ENCODE measurements around the gene MBD5. TPM values are rescaled to one million over a fixed set of nuclear protein-coding genes. Genes with fewer than 3 reads are reported as not detected.

Gene MBD5
- total RNA-seq, 1 experiment from 2014 or later, result 8.5 TPM

GRCh38 chr2:148124271-148124670 is 103.4 kb downstream of the MBD5 start:
- ChIA-PET CTCF (no interaction called here), POLR2A (ENCODE audit: unreplicated experiment) (no interaction called here)
- Histone ChIP-seq H3K27me3 (ENCODE audit: low read length) (no peaks in the 10 kb centered on the region), H3K79me2 (ENCODE audit: low read length) (no peaks in the 10 kb centered on the region), H3K36me3 (ENCODE audit: low read depth, low read length) (no peaks in the 10 kb centered on the region), H3K9me3 (ENCODE audit: low read length) (no peaks in the 10 kb centered on the region), H3K4me2 (ENCODE audit: low read length) (no peak overlapping the region), H3F3A (ENCODE audit: low read length, unreplicated experiment) (no peaks in the 10 kb centered on the region), H2AFZ (ENCODE audit: low read length) (no peak overlapping the region), H4K20me1 (ENCODE audit: low read length) (no peaks in the 10 kb centered on the region), H3K9ac (ENCODE audit: low read length) (no peak overlapping the region), H3K4me3 (ENCODE audit: low read length) (no peak overlapping the region), H3K9me2 (replicated peaks; ENCODE audit: low read length) (no peaks in the 10 kb centered on the region), H3K4me1 (ENCODE audit: insufficient read depth, low read length) (no peaks in the 10 kb centered on the region), H3K27ac (ENCODE audit: low read length) (no peak overlapping the region)
- ATAC-seq, result no peak
- no peak for DNase-seq
- no peak for TF ChIP-seq EZH2 (IDR thresholded peaks at IDR 0.05; ENCODE audit: low read length, unreplicated experiment)
- no peak for TF ChIP-seq EZH2phosphoT487 (IDR thresholded peaks at IDR 0.05; ENCODE audit: borderline replicate concordance, low read length)
- no peak for TF ChIP-seq CTCF (conservative IDR thresholded peaks at IDR 0.05; ENCODE audit: low read depth, low read length)
- intact Hi-C loops (cut with micrococcal nuclease), result no loop called here
- BruUV-seq (replicated peaks), result no TSS peak

- no peak for TF ChIP-seq CTCF (conservative IDR thresholded peaks at IDR 0.05; ENCODE audit: low read depth, low read length)
- no peak for TF ChIP-seq EZH2 (IDR thresholded peaks at IDR 0.05; ENCODE audit: low read length, unreplicated experiment)
- TF ChIP-seq EZH2phosphoT487 (IDR thresholded peaks at IDR 0.05; ENCODE audit: borderline replicate concordance, low read length), result no peak
- Histone ChIP-seq H3K4me1 (ENCODE audit: insufficient read depth, low read length) (peaks cover 3% of the 10 kb centered on the region; the same call in 1 of the 2 replicates), H4K20me1 (ENCODE audit: low read length) (no peaks in the 10 kb centered on the region), H2AFZ (ENCODE audit: low read length) (no peak overlapping the region), H3F3A (ENCODE audit: low read length, unreplicated experiment) (no peaks in the 10 kb centered on the region), H3K4me3 (ENCODE audit: low read length) (no peak overlapping the region), H3K9me2 (replicated peaks; ENCODE audit: low read length) (no peaks in the 10 kb centered on the region), H3K9ac (ENCODE audit: low read length) (no peak overlapping the region), H3K79me2 (ENCODE audit: low read length) (no peaks in the 10 kb centered on the region), H3K27me3 (ENCODE audit: low read length) (no peaks in the 10 kb centered on the region), H3K36me3 (ENCODE audit: low read depth, low read length) (no peaks in the 10 kb centered on the region), H3K4me2 (ENCODE audit: low read length) (no peak overlapping the region), H3K27ac (ENCODE audit: low read length) (no peak overlapping the region), H3K9me3 (ENCODE audit: low read length) (no peaks in the 10 kb centered on the region)
- DNase-seq, result no peak
- no TSS peak for BruUV-seq (replicated peaks)
- ChIA-PET POLR2A (ENCODE audit: unreplicated experiment) (no interaction called here), CTCF (interaction anchor here (0.6 kb wide), 1 partner anchor 408 kb away, joined by 3 read pairs; no protein-coding TSS in a partner anchor)
- intact Hi-C loops (cut with micrococcal nuclease), result no loop called here
- ATAC-seq, result no peak
Measured at GRCh38 chr2:148130581-148130980, 109.7 kb downstream of the MBD5 start.

- H3K9ac ChIP-seq (ENCODE audit: low read length), result no peak overlapping the region
- no peak overlapping the region for H3K27ac ChIP-seq (ENCODE audit: low read length)
- H4K20me1 ChIP-seq (ENCODE audit: low read length), result no peaks in the 10 kb centered on the region
- intact Hi-C loops (cut with micrococcal nuclease), result no loop called here
- no peak for TF ChIP-seq CTCF (conservative IDR thresholded peaks at IDR 0.05; ENCODE audit: low read depth, low read length)
- no peak for TF ChIP-seq EZH2phosphoT487 (IDR thresholded peaks at IDR 0.05; ENCODE audit: borderline replicate concordance, low read length)
- TF ChIP-seq EZH2 (IDR thresholded peaks at IDR 0.05; ENCODE audit: low read length, unreplicated experiment), result no peak
- H3F3A ChIP-seq (ENCODE audit: low read length, unreplicated experiment), result no peaks in the 10 kb centered on the region
- H3K4me1 ChIP-seq (ENCODE audit: insufficient read depth, low read length), result peaks cover 3% of the 10 kb centered on the region; the same call in 1 of the 2 replicates
- no peak overlapping the region for H3K4me2 ChIP-seq (ENCODE audit: low read length)
- no TSS peak for BruUV-seq (replicated peaks)
- no peaks in the 10 kb centered on the region for H3K36me3 ChIP-seq (ENCODE audit: low read depth, low read length)
- H3K4me3 ChIP-seq (ENCODE audit: low read length), result no peak overlapping the region
- no peaks in the 10 kb centered on the region for H3K79me2 ChIP-seq (ENCODE audit: low read length)
- H3K27me3 ChIP-seq (ENCODE audit: low read length), result no peaks in the 10 kb centered on the region
- H2AFZ ChIP-seq (ENCODE audit: low read length), result no peak overlapping the region
- ATAC-seq (peak; percentile 64), DNase-seq (peak; percentile 62)
- ChIA-PET CTCF (no interaction called here), POLR2A (ENCODE audit: unreplicated experiment) (interaction anchor here (0.6 kb wide), 1 partner anchor 15 kb away, joined by 5 read pairs; no protein-coding TSS in a partner anchor)
- no peaks in the 10 kb centered on the region for H3K9me2 ChIP-seq (replicated peaks; ENCODE audit: low read length)
- no peaks in the 10 kb centered on the region for H3K9me3 ChIP-seq (ENCODE audit: low read length)
Measured at GRCh38 chr2:148132412-148132811, 111.5 kb downstream of the MBD5 start.
